ENCODE results near the gene DLST.

GRCh38 chr14:74893614-74894091 is 11.9 kb downstream of the DLST start:
- no peak for TF ChIP-seq CTCF (conservative IDR thresholded peaks at IDR 0.05; ENCODE audit: low read depth, low read length)
- no peak for TF ChIP-seq EZH2 (IDR thresholded peaks at IDR 0.05; ENCODE audit: borderline replicate concordance, low read depth, low read length, poor library complexity, severe bottlenecking)

All from A673 (cell line).